Renal cortex interstitium (tissue), 15 donors: ENCODE data around the gene PTPN20. TPM values are rescaled to one million over a fixed set of nuclear protein-coding genes. Genes with fewer than 3 reads are reported as not detected.
A peak's percentile ranks its signal among the peaks of the same experiment; 100 is the strongest.
"Not testable (repeated sequence)": the region's sequence is repeated elsewhere in the genome, so short reads cannot be mapped to it uniquely, and the experiment has no call there.

Source experiments
- DNase-seq, 11 donors: peaks; one replicate each; pipeline ENCODE4 v3.0.0-alpha.2; 2013; ENCODE audit warnings: low read depth in 9 of 11, low spot score in 4 of 11; ENCODE audit errors: extremely low read depth in 1 of 11
- long read RNA-seq, 16 experiments: transcript quantifications; one replicate each; lab custom pipeline, GENCODE V29; 2026
- polyA plus RNA-seq, 3 donors: library from polyadenylated mRNA; unstranded; fragments of 120-200 nt; gene quantifications; one replicate each; pipeline ENCODE4 v1.2.1, GENCODE V29; 2013; ENCODE audit not compliant: insufficient read length in 3 of 3

The PTPN20 gene, protein sequence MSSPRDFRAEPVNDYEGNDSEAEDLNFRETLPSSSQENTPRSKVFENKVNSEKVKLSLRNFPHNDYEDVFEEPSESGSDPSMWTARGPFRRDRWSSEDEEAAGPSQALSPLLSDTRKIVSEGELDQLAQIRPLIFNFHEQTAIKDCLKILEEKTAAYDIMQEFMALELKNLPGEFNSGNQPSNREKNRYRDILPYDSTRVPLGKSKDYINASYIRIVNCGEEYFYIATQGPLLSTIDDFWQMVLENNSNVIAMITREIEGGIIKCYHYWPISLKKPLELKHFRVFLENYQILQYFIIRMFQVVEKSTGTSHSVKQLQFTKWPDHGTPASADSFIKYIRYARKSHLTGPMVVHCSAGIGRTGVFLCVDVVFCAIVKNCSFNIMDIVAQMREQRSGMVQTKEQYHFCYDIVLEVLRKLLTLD
- polyA plus RNA-seq, result 1 to 10 TPM; 2.4 to 6.1 (median 2.8) TPM
- long read RNA-seq, donor 1, result 0 reads
- long read RNA-seq, donor 2, result 0 reads
- long read RNA-seq, donor 3, result 0 reads
- long read RNA-seq, donor 4, result 0 reads
- long read RNA-seq, donor 5, result 0 reads
- long read RNA-seq, donor 6, result 0 reads
- long read RNA-seq, donor 7, partial matches to known transcripts, result 0 of 1 reads
- long read RNA-seq, donor 7, other reads (novel, unspliced or antisense), result 0 of 1 reads
- long read RNA-seq, donor 8, result 0 reads
- long read RNA-seq, donor 9, result 0 reads
- long read RNA-seq, donor 10, result 0 reads
- long read RNA-seq, donor 11, result 0 reads
- long read RNA-seq, donor 12, result 0 reads
- long read RNA-seq, donor 13, result 0 reads
- long read RNA-seq, donor 14, result 0 reads
- long read RNA-seq, donor 15, result 0 reads
- long read RNA-seq, donor 16, partial matches to known transcripts, result 0 of 1 reads
- long read RNA-seq, donor 16, other reads (novel, unspliced or antisense), result 0 of 1 reads

DNA sequence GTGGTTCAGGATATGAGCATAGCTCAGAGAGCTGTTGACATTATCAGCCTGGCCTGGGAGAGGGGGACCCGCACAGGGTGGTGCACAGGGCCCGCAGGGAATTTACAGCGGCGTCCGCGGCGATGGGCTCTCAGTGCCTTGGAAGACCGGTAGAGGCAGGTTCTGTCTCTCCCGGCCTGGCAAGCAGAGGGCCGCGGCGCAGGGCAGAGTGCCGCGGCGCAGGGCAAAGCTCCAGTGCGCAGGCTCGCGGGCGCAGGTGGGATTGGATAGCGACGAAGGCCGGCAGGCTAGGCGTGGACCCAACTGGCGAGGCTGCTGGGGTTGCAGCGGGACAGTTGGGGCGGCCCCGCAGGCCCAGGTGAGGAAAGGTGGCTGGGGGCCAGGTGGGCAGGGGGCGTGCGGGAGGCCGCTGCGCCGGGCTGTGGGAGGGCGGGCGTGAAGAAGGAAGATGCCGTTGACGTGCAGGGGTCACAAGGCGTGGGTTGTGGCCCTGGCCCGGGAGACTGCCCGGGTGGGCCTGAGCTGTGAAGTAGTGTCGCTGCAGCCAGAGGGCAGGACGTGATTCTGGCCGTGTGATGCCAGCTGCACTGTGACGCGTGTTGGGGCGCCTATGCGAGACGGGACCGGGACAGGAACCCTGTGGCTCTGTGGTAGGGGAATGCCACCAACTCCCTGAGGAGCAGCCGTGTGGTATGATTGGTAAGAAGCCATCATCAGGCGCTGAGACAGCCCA lies at the start of gene PTPN20:
TSS of gene PTPN20 (plus strand) at position 285 of the 733 bp plus-strand sequence. CDS start 21,072 bp downstream, outside the sequence.
- peak in 4 of 11 donors; percentile 1 to 7 (median 4) for DNase-seq

DNA sequence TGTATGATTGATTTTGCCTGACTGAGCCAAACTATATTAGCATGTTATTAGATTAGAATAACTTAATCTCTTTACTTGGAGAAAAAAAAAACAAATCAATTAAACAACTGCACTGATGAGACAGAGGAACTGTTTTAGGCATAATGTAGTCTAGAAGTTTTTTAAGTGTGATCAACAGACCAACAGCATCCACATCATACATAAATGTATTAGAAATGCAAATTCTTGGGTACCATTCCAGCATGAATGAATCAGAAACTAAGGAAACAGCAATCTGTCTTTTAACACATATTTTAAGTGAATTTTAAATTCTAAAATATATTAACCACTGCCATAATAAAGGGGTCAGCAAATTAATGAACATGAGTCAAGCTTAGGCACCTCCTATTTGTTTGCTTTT lies 41.5 kb upstream of the PTPN20 start:
- DNase-seq, result not testable (repeated sequence)

DNA sequence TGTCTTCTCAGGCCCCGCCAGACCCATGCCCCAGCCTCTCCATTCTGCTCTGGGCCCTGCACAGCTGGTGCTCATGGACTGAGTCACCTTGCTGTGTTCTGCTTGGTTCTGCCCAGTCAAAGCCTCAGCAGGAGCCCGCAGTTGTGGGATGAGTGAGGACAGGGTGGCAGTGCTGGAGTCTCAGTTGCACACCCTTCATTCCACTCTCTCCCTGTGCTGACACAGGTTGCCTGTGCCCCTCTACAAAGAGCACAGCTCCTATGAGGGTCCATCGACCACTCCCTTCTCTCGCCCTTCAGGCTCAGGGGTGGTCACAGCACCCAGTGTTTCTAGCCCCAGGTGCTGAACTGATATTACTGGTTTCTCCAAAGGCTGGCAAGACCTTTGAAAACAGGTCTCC lies 39.6 kb upstream of the PTPN20 start:
- DNase-seq, result not testable (repeated sequence)

DNA sequence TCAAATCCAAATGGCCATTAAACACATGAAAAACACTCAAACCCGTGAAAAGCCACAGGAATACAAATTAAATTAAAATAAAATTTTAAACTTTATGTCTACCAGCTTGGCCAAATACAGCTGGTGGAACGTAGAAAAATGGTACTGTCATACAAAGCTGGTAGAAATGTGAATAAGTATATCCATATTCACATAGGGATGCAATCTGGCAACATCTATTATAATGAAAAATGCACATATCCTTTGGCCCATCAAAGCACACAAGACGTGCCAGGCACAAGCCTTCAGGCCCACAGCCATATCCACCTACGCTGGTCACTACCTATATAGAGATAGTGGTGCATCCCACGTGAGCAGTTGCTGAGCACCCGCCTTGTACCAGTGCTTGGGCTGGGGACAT lies 35.9 kb upstream of the PTPN20 start:
- DNase-seq, result not testable (repeated sequence)

DNA sequence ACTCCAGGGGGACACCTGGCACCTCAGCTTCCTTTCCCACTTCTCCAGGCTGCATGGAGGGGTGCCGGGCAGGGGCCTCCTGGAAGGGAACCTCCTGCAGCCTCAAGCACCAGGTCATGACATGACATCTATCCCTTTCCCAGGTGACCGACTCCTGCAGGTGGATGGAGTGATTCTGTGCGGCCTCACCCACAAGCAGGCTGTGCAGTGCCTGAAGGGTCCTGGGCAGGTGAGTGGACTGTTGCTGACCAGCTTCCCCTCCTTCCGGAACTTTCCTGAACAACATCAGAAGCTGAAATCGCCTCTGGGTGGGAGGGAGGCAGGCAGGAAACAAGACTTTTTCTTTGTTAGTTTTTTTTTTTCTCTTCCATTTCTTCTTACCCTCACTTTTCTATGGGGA lies 34.5 kb upstream of the PTPN20 start:
- not testable (repeated sequence) for DNase-seq

DNA sequence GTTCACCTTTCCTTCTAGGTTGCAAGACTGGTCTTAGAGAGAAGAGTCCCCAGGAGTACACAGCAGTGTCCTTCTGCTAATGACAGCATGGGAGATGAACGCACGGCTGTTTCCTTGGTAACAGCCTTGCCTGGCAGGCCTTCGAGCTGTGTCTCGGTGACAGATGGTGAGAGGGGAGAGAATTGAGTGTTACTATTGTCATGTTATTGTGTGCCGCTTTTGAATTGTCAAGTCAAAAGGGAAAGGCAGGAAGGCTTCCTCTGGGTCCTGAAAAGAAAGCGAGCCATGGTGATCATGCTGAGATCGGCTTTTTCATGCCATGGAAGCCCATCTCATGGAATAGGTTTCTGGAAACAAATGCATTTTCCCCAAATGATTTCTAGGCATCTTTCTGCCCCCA lies 32.5 kb upstream of the PTPN20 start:
- not testable (repeated sequence) for DNase-seq

DNA sequence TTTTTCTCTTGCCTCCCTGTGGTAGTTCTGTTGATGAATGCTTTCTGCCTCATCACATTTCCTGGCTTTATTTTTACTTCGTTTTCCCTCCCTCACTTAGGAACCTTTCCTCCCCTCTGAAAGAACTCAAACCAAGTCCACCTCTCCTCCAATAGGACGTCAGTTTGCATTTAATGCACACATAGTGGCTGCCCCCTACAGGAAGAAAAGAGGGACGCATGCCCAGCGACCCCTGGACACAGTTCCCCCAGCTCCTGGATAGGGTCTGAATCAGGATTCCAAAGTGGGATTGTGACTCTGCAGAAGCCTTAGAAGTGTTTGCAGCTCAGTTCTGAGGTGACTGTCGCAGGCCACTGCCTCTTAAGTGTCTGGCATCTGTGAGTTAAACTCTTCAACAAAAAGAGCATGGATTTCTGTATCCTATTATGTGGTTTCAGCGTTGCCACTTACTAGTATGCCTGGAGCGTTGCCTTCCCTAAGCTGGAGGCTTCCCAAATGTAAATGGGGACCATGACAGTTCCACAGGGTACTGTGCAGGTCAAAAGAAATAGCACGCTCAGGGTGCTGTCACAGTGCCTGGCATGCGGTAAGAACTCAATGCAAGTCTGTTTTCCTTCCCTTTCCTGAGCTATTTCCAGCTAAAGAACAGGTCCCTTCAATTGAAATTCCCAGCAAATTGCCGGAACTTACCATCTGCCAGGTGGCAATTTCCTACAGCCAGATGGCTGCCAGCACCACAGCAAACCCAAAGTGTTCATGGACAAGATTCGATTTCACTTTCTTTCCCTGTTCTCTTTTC lies 20.2 kb upstream of the PTPN20 start:
- not testable (repeated sequence) for DNase-seq

DNA sequence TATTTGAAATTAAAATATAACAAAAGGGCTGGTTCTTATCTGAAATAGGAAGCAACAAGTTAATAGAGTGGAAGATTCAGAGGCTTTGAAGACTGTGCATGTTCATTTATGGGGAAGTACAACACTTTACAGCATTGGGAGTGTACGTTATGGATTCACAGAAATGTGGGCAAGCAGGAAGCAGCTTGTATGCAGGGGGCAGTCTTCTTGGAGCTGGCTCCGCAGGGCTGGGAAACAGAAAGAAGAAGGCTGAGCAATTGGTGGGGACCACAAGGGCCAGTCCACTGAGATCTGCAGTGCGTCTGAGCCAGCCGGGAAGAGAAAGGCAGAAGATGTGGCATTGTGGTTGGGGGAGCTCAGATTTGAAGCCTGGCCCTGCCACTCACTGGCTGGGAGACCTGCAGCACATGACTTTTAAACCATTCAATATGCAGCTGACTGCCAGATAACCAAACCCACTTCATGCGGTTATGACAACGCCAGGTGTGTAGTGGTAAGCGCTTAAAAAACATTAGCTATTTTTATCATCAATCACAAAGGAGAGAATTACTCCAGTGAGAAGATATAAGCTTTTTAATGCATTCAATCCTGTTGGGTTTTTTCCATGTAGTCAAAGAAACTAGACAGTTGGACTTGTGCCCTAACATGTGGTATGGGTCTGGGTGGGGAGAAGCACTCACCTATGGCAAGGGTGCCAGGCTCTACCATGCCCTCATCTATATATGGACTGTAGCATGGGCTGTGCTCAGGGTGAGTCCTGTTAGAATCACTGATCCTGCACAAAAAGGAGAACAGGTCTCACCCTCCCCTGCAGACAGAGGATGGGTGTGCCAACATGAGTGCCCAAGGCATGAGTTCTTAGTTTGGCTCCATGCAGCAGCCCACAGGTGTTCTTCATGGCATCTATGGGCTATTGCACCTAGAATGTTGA lies 14.2 kb upstream of the PTPN20 start:
- not testable (repeated sequence) for DNase-seq

DNA sequence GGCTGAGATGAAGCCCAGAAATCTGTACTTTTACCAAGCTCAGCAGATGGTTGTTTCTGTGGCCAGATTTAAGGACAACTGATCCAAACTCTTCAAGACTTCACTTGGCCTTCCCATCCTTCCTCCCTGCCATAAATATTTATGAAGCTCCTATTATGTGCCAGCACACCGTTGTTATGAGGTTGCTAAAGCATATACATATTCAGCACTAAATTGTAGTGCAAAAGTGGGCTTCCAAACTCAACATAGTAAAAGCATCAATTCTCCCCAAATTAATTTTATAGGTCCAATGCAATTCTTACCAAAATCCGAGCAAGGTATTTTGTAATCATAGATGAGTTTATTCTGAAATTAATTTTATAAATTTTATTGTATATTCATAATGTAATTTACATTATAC lies 10.0 kb upstream of the PTPN20 start:
- not testable (repeated sequence) for DNase-seq

DNA sequence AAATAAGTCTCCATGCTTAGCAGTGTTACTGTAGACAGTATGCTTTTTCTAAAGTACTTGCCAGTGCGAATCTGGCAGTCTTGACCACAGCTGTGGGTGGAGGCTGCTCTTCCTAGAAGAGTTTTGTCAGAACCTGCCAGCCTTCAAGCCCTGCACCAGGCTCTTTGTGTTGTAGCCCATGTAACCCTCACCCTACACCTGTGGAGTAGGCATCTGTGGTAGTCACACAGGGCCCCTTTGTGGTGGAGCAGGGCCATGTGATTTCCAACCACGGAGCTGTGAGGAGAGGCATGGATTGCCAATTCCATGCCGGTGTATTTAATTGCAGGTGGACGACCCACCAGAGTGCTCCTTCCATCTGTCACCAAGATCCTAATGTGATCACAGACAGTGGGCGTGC lies 7.4 kb upstream of the PTPN20 start:
- not testable (repeated sequence) for DNase-seq

DNA sequence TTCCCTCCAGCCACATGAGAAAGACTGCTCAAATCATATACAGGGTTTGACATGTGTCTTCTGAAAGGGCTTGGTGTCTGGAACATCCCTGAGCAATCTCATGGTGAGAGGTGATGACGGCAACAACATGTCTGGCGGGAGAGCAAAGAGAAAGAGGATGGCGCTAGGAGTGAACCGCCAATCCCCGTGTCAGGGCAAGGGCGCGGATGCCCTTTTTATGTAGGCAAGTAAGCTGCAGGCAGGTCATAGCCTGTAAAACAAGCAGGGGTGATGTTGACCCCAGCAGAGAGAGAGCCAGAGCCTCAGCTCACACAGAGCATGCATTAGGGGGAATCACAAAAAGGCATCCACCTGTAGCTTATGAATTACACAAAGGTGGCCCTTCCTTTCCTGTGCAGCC lies 4.9 kb upstream of the PTPN20 start:
- DNase-seq, result not testable (repeated sequence)

DNA sequence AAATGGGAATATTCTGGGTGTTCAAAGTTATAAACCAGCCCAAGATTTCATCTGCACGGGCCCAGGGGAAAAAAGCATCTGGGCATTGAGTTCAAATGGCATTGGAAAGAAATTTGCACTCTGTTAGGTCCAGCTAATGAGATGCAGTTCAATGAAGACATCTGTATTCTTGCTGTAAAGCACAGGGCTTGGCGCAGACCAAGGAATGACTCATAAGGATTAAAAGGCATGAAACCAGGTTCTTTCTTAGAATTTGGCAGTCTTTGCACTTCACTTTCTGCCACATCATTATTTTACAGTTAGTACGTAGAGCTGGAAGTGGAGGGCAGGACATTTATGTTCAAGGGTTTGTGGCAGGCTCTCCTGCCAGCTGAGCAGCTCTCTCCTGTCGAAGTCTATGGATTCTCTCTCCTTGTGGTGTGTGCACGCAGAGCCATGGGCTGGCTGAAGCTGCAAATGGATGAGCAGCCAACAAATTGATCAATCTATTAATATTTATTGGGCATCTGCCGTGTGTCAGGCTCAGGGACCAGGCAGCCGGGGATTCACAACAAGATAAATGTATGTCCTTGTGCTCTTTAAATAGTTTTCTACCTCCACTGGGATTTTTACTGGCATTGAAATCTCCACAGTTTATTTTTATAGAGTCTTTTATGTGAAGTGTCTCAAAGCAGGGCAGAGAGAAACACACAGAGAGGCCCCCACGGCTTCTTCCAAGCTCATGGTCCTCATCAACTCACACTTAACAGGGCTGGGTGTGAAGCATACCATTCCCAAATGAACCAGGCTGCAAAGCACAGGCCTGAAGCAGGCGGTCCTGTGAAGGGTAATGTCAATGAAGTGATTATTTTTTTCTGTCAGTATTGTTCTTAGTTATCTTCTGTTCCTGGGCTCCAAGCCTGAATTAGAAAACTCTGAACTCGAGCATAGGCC lies 3.8 kb upstream of the PTPN20 start:
- not testable (repeated sequence) for DNase-seq

DNA sequence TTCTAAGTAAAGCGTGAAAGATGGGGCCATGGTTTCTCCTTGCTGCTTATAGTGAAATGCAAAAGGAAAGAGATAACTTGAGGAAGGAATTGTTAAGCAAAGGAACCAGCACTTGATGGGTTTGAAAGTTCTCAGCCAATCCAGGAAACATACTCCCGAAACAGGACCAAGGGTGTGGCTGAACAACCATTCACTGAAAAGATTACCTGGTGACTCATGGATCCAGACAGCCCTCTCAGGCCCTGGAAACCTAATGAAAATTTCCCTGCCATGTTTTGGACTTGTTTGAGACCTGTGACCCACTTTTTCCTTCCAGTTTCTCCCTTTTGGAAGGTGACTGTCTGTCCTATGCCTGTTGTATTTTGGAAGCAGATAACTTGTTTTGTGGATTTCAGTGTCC lies 11.3 kb downstream of the PTPN20 start:
- DNase-seq, result not testable (repeated sequence)

DNA sequence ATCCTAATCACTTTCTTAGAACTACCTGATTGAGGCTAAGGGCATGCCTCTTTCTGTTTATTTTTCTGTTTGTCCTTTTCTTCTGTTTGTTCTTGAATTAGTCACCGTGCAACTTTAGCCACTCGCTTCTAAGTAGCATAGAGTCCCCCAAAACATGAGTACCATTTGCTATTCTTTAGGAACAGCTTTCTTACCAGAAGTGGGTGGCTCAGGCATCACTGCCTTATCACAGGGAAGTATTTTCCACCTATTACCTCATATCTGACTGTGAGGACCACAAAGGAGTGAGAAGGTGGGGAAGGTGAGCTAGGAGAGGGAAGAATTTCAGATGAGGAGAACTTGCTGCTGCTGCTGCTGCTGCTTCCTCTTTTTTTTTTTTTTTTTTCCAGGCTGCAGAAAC lies 13.9 kb downstream of the PTPN20 start:
- DNase-seq, result not testable (repeated sequence)

DNA sequence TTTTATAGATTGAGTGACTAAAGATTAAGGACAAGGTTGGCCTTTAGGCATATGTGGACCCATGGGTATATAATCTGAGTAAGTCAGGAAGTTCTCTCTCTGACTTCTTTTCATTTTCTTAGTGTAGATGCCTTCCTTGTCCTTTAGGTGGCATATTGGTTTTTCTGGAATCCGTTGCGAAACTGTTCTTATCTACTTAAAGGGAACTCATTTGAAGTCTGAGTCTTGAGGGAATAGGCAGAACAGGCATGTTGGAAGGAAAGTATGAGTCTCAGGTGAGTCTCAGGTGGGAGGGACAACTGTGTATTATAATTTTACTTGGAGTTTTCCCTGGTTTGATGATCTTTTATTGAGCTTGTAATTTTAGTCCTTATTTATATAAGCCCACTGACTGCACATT lies 14.6 kb downstream of the PTPN20 start:
- DNase-seq, result not testable (repeated sequence)

DNA sequence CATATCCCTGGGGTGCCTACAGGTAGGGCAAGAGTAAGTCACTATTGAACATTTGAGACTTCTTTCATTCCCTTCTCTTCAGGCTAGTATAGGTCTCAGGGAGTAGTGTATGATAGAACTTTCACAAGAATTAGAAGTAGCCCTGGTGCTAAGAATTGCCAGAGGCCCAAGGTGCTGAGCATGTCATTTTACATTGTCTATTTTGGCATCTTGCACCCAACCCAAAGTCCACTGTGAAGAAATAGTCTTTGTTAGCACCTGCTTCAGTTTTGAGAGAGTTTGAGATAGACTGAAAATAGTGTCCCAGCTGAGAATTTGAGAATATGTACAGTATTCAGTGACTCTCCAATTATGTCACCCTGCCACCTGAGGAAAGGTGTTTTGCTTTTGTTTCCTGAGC lies 17.6 kb downstream of the PTPN20 start:
- DNase-seq, result not testable (repeated sequence)
